GM23338 (cell line): ENCODE data around the gene FAM171A1. TPM values are rescaled to one million over a fixed set of nuclear protein-coding genes. Genes with fewer than 3 reads are reported as not detected.

ENCODE experiments used
- ATAC-seq: fragments of 200-7000 bp; cut with Tn5 transposase; 3 replicates; pipeline ENCODE4 v1.9.1; 2020
- DNase-seq: peaks from one replicate; pipeline ENCODE4 v3.0.0-alpha.2; 2015; ENCODE audit warnings: low spot score
- H2AFZ ChIP-seq: fragments of 200-600 bp; sonication (generic); 2 replicates; pipeline ENCODE4 v1.8.0; 2016; ENCODE audit warnings: antibody characterized with exemption, mild to moderate bottlenecking, moderate library complexity
- H3F3A ChIP-seq: fragments of 200-600 bp; sonication (generic); replicated peaks from 2 replicates; pipeline ENCODE4 v1.8.0; 2017; ENCODE audit warnings: antibody characterized with exemption, mixed run types, low read depth
- H3K27ac ChIP-seq: fragments of 200-600 bp; sonication (generic); 2 replicates; pipeline ENCODE4 v1.6.1; 2016; ENCODE audit warnings: low read depth
- H3K27me3 ChIP-seq: fragments of 200-600 bp; sonication (generic); 2 replicates; pipeline ENCODE4 v1.8.0; 2016; ENCODE audit warnings: mild to moderate bottlenecking, mixed run types, moderate library complexity; ENCODE audit not compliant: insufficient read depth
- H3K36me3 ChIP-seq: fragments of 200-600 bp; sonication (generic); 2 replicates; pipeline ENCODE4 v1.8.0; 2016; ENCODE audit warnings: mild to moderate bottlenecking; ENCODE audit not compliant: insufficient read depth
- H3K4me1 ChIP-seq: fragments of 200-600 bp; sonication (generic); 2 replicates; pipeline ENCODE4 v1.8.0; 2016; ENCODE audit warnings: mild to moderate bottlenecking, moderate library complexity; ENCODE audit not compliant: insufficient read depth
- H3K4me2 ChIP-seq: fragments of 200-600 bp; sonication (generic); 2 replicates; pipeline ENCODE4 v1.7.1; 2017; ENCODE audit warnings: mixed run types
- H3K4me3 ChIP-seq: fragments of 200-600 bp; sonication (generic); 2 replicates; pipeline ENCODE4 v1.6.1; 2016; ENCODE audit warnings: mixed run types
- H3K79me2 ChIP-seq: fragments of 200-600 bp; sonication (generic); replicated peaks from 2 replicates; pipeline ENCODE4 v1.8.0; 2017; ENCODE audit warnings: mild to moderate bottlenecking; ENCODE audit not compliant: insufficient read depth
- H3K9me2 ChIP-seq: fragments of 200-600 bp; sonication (generic); 2 replicates; pipeline ENCODE4 v1.8.0; 2017; ENCODE audit not compliant: insufficient read depth
- H4K20me1 ChIP-seq: fragments of 200-600 bp; sonication (generic); replicated peaks from 2 replicates; pipeline ENCODE4 v1.8.0; 2017; ENCODE audit warnings: mild to moderate bottlenecking; ENCODE audit not compliant: insufficient read depth
- H3K27ac Mint-ChIP-seq: 2 replicates; pipeline ENCODE4 v1.8.0; 2020; ENCODE audit warnings: inconsistent platforms, mild to moderate bottlenecking, moderate library complexity, mixed read lengths
- H3K27me3 Mint-ChIP-seq: 3 replicates; pipeline ENCODE4 v1.8.0; 2022; ENCODE audit warnings: low read depth, mild to moderate bottlenecking, moderate library complexity, mixed read lengths, inconsistent platforms; ENCODE audit not compliant: insufficient read depth, poor library complexity
- H3K36me3 Mint-ChIP-seq: 3 replicates; pipeline ENCODE4 v1.8.0; 2021; ENCODE audit warnings: low read depth, mild to moderate bottlenecking, inconsistent platforms, moderate library complexity, mixed read lengths
- H3K4me1 Mint-ChIP-seq: 3 replicates; pipeline ENCODE4 v1.8.0; 2020; ENCODE audit warnings: mild to moderate bottlenecking, inconsistent platforms, mixed read lengths
- H3K4me3 Mint-ChIP-seq: 3 replicates; pipeline ENCODE4 v1.8.0; 2021; ENCODE audit warnings: moderate library complexity, mild to moderate bottlenecking, inconsistent platforms, mixed read lengths
- H3K9me3 Mint-ChIP-seq: 3 replicates; pipeline ENCODE4 v1.8.0; 2020; ENCODE audit warnings: moderate library complexity, mild to moderate bottlenecking, inconsistent platforms, mixed read lengths
- EZH2 ChIP-seq: fragments of 200-600 bp; sonication (generic); IDR thresholded peaks from one replicate; pipeline ENCODE4 v1.8.0; 2017; ENCODE audit warnings: antibody characterized with exemption, mild to moderate bottlenecking, low read depth; ENCODE audit not compliant: unreplicated experiment
- EZH2phosphoT487 ChIP-seq: fragments of 200-600 bp; sonication (generic); IDR thresholded peaks from one replicate; pipeline ENCODE4 v1.8.1; 2018; ENCODE audit warnings: antibody characterized with exemption; ENCODE audit not compliant: unreplicated experiment
- JUNB ChIP-seq: IDR thresholded peaks from one replicate; pipeline ENCODE4 v1.6.1; 2016; ENCODE audit warnings: antibody characterized with exemption; ENCODE audit not compliant: unreplicated experiment
- POLR2AphosphoS5 ChIP-seq: IDR thresholded peaks from 2 replicates; pipeline ENCODE4 v1.6.1; 2016; ENCODE audit warnings: antibody characterized with exemption, low read depth
- ZNF114 ChIP-seq: fragments of 250-450 bp; sonication (Bioruptor Pico); IDR thresholded peaks from 2 replicates; pipeline ENCODE4 v1.5.0; 2020; ENCODE audit warnings: mild to moderate bottlenecking, moderate library complexity
- ZNF331 ChIP-seq: fragments of 250-450 bp; sonication (Bioruptor Pico); IDR thresholded peaks from 2 replicates; pipeline ENCODE4 v1.5.0; 2020; ENCODE audit warnings: low read depth, mild to moderate bottlenecking, moderate library complexity
- polyA plus RNA-seq: library from polyadenylated mRNA; unstranded; fragments of >200 nt; fragmentation: Nextera tagmentation; extraction: Ambion mirVana; gene quantifications from 2 replicates; pipeline ENCODE4 v1.2.1, GENCODE V29; 2016
- total RNA-seq: library from RNA; depleted of rRNA; stranded (reverse); fragments of >200 nt; shearing (Covaris generic); gene quantifications from 2 replicates; pipeline ENCODE4 v1.2.3, GENCODE V29; 2014
- TF ChIP-seq, protein P1 (sequence below): IDR thresholded peaks from 2 replicates; pipeline ENCODE4 v1.6.1; 2016; ENCODE audit warnings: antibody characterized with exemption
- TF ChIP-seq, protein P2 (sequence below): fragments of 250-450 bp; sonication (Bioruptor Pico); IDR thresholded peaks from 2 replicates; pipeline ENCODE4 v1.5.0; 2020; ENCODE audit warnings: mild to moderate bottlenecking, moderate library complexity

Gene FAM171A1
- total and polyA plus RNA-seq, 2 experiments from 2014 or later: 11.3 to 32.2 TPM

GRCh38 chr10:15232279-15232678, 138.8 kb downstream of the FAM171A1 start (continued):
- TF ChIP-seq, protein P1, sequence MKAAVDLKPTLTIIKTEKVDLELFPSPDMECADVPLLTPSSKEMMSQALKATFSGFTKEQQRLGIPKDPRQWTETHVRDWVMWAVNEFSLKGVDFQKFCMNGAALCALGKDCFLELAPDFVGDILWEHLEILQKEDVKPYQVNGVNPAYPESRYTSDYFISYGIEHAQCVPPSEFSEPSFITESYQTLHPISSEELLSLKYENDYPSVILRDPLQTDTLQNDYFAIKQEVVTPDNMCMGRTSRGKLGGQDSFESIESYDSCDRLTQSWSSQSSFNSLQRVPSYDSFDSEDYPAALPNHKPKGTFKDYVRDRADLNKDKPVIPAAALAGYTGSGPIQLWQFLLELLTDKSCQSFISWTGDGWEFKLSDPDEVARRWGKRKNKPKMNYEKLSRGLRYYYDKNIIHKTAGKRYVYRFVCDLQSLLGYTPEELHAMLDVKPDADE: no peak
- TF ChIP-seq ZNF114 (no peak), ZNF331 (CRISPR knock-in tag) (no peak), POLR2AphosphoS5 (no peak)
- TF ChIP-seq, protein P2, sequence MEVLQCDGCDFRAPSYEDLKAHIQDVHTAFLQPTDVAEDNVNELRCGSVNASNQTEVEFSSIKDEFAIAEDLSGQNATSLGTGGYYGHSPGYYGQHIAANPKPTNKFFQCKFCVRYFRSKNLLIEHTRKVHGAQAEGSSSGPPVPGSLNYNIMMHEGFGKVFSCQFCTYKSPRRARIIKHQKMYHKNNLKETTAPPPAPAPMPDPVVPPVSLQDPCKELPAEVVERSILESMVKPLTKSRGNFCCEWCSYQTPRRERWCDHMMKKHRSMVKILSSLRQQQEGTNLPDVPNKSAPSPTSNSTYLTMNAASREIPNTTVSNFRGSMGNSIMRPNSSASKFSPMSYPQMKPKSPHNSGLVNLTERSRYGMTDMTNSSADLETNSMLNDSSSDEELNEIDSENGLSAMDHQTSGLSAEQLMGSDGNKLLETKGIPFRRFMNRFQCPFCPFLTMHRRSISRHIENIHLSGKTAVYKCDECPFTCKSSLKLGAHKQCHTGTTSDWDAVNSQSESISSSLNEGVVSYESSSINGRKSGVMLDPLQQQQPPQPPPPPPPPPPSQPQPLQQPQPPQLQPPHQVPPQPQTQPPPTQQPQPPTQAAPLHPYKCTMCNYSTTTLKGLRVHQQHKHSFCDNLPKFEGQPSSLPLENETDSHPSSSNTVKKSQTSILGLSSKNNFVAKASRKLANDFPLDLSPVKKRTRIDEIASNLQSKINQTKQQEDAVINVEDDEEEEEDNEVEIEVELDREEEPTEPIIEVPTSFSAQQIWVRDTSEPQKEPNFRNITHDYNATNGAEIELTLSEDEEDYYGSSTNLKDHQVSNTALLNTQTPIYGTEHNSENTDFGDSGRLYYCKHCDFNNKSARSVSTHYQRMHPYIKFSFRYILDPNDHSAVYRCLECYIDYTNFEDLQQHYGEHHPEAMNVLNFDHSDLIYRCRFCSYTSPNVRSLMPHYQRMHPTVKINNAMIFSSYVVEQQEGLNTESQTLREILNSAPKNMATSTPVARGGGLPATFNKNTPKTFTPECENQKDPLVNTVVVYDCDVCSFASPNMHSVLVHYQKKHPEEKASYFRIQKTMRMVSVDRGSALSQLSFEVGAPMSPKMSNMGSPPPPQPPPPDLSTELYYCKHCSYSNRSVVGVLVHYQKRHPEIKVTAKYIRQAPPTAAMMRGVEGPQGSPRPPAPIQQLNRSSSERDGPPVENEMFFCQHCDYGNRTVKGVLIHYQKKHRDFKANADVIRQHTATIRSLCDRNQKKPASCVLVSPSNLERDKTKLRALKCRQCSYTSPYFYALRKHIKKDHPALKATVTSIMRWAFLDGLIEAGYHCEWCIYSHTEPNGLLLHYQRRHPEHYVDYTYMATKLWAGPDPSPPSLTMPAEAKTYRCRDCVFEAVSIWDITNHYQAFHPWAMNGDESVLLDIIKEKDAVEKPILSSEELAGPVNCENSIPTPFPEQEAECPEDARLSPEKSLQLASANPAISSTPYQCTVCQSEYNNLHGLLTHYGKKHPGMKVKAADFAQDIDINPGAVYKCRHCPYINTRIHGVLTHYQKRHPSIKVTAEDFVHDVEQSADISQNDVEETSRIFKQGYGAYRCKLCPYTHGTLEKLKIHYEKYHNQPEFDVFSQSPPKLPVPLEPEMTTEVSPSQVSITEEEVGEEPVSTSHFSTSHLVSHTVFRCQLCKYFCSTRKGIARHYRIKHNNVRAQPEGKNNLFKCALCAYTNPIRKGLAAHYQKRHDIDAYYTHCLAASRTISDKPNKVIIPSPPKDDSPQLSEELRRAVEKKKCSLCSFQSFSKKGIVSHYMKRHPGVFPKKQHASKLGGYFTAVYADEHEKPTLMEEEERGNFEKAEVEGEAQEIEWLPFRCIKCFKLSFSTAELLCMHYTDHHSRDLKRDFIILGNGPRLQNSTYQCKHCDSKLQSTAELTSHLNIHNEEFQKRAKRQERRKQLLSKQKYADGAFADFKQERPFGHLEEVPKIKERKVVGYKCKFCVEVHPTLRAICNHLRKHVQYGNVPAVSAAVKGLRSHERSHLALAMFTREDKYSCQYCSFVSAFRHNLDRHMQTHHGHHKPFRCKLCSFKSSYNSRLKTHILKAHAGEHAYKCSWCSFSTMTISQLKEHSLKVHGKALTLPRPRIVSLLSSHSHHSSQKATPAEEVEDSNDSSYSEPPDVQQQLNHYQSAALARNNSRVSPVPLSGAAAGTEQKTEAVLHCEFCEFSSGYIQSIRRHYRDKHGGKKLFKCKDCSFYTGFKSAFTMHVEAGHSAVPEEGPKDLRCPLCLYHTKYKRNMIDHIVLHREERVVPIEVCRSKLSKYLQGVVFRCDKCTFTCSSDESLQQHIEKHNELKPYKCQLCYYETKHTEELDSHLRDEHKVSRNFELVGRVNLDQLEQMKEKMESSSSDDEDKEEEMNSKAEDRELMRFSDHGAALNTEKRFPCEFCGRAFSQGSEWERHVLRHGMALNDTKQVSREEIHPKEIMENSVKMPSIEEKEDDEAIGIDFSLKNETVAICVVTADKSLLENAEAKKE (CRISPR knock-in tag): no peak

DNA sequence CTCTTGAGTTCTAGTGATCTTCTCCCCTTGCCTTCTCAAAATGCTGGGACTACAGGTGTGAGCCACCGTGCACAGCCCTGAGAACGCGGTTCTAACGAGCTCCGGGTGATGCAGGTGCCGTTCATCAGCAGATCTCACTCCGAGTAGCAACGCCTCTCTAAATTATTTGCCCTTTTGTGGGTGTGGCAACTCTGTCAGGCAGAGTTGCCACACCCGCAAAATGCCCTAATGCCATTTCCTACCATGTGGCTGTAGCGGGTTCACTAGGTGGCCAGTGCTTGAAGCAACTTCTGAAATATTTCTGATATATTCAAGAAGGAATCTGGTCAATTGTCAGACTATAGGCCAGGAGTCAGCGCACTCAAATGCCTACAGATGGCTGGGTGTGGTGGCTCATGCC, 139.7 kb downstream of the FAM171A1 start:
- no peak overlapping the region for H3K27ac ChIP-seq
- H3K4me1 ChIP-seq: no peaks in the 10 kb centered on the region
- DNase-seq (no peak), ATAC-seq (no peak)
- no peak overlapping the region for H3K4me3 Mint-ChIP-seq
- no peaks in the 10 kb centered on the region for H3F3A ChIP-seq
- no peaks in the 10 kb centered on the region for H3K27me3 ChIP-seq
- no peaks in the 10 kb centered on the region for H3K79me2 ChIP-seq
- H3K4me2 ChIP-seq: no peak overlapping the region
- H3K27ac Mint-ChIP-seq: no peak overlapping the region
- H3K4me1 Mint-ChIP-seq: no peaks in the 10 kb centered on the region
- H4K20me1 ChIP-seq: no peaks in the 10 kb centered on the region
- peaks cover 3% of the 10 kb centered on the region; the same call in 1 of the 3 replicates for H3K9me3 Mint-ChIP-seq
- peaks cover 4% of the 10 kb centered on the region; the same call in 1 of the 3 replicates for H3K36me3 Mint-ChIP-seq
- no peaks in the 10 kb centered on the region for H3K9me2 ChIP-seq
- no peaks in the 10 kb centered on the region for H3K36me3 ChIP-seq
- no peak overlapping the region for H3K4me3 ChIP-seq
- peaks cover 4% of the 10 kb centered on the region for H3K27me3 Mint-ChIP-seq
- no peak overlapping the region for H2AFZ ChIP-seq
- TF ChIP-seq JUNB (no peak), EZH2 (no peak), ZNF114 (no peak), EZH2phosphoT487 (no peak)
- TF ChIP-seq, protein P1: no peak
